ENCODE measurements around the gene MXD3.

The MXD3 gene

DNA sequence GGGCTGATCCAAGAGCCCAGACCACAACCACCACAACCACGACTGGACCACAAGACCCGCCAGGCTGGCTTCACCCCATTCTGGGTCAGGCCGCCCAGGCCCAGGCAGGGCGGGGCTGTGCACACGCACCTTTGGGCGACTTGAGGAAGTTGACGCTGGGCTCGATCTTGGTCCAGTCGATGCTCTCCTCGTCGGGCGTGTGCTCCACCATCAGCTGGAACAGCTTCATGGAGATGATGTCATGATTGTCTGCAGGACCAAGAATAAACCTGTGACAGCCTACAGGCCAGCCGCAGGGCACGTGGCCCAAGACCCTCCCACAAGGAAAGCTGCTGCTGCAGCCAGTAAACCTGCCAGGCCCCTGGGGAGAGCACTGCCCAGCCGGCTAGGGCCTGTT is 22.5 kb upstream of the MXD3 start:
- TF ChIP-seq GATA2 (IDR thresholded peaks at IDR 0.05; ENCODE audit: low read depth, low read length) (no peak), GATA3 (IDR thresholded peaks at IDR 0.05; ENCODE audit: low read depth, low read length) (no peak)

DNA sequence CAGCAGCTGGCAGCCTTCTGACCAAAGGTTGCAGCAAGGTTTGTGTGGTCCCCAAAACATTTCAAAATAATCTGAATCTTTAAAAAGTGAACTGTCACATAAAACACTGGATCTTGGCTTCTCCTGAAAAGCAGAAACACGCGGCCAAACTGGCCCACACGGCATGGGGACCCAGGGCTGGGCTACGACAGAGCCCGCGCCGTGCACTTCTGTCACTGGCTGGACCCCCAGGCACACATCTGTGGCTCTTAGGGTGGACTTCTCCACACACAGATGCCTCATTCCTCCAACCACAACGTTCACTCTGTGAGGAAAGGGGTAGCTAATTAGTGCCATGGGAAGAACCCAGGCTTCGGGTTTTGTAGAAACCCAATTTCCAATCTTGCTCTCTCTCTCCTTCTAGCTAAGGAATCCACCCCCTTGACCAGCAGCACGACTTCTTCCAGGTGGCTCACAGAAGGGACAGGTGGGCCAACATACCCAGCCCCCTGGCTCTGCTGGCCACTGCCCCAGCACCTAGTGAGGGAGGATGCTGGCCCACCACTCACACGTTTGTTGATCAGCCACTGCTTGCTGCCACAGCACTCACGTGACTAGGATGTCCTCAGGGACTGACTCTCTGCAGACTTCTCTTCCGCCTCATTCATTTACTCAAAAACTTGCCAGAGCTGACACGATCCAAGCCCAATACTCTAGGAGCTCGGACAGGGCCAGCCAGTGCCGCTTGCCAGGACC is 21.9 kb upstream of the MXD3 start:
- TF ChIP-seq GATA2 (IDR thresholded peaks at IDR 0.05; ENCODE audit: low read depth, low read length) (no peak), GATA3 (IDR thresholded peaks at IDR 0.05; ENCODE audit: low read depth, low read length) (no peak)

DNA sequence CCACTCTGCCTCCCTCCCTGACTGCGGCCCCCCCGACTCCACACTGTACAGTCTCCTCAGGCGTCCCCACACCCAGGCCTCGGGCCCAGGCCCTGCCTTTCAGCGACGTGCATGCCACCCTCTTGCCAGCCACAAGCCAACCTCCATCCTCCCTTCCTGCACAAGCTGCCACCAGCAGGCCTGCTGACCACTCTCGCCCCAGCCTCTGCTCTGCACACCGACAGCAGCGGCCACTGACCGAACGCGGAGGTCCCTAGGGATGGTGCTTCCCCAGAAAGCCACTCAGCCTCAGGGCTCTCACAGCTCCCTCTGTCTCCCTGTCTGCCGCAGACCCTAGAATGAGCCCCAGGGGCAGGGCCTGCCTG is 21.2 kb upstream of the MXD3 start:
- TF ChIP-seq GATA3 (IDR thresholded peaks at IDR 0.05; ENCODE audit: low read depth, low read length) (no peak), GATA2 (IDR thresholded peaks at IDR 0.05; ENCODE audit: low read depth, low read length) (no peak)

DNA sequence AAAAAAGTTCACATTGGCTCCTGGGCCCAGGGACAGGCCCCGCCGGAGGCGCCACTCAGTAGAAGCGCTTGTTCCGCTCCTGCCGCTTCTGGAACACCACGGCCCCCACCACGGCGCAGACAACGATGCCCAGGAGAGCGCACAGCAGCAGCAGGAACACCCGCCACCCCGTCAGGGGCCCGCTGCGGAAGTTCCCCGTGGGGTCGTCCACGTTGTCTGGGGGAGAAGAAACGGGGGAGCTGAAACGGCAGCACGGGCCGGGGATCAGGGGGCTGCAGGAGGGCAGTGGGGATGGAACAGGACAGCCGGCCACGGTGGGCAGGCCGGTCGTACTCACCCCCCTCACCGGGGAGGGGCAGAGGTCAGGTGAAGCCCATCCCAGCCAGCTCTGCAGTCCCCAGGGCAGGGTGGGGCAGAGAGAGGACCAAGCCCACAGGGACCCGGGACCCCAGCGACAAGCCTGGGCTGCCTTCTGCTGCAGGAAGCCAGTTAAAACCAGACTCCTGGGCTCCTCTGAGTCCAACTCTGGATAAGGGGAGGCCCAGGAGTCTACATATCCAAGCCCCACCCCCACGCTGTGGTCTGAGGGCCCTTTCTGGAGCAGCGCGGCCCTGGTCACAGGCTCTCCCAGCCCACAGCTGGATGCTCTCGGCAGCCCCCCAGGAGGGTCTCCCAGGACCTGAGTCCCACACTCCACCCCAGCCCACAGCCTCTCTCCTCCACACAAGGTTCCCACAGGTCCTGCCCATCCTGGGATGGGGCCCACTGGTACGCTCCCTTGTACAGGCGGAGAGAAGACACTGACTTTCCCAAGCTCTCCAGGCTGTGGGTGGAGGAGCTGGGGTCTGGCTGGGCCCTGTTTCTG is 20.6 kb upstream of the MXD3 start:
- TF ChIP-seq GATA3 (IDR thresholded peaks at IDR 0.05; ENCODE audit: low read depth, low read length) (no peak), GATA2 (IDR thresholded peaks at IDR 0.05; ENCODE audit: low read depth, low read length) (no peak)

DNA sequence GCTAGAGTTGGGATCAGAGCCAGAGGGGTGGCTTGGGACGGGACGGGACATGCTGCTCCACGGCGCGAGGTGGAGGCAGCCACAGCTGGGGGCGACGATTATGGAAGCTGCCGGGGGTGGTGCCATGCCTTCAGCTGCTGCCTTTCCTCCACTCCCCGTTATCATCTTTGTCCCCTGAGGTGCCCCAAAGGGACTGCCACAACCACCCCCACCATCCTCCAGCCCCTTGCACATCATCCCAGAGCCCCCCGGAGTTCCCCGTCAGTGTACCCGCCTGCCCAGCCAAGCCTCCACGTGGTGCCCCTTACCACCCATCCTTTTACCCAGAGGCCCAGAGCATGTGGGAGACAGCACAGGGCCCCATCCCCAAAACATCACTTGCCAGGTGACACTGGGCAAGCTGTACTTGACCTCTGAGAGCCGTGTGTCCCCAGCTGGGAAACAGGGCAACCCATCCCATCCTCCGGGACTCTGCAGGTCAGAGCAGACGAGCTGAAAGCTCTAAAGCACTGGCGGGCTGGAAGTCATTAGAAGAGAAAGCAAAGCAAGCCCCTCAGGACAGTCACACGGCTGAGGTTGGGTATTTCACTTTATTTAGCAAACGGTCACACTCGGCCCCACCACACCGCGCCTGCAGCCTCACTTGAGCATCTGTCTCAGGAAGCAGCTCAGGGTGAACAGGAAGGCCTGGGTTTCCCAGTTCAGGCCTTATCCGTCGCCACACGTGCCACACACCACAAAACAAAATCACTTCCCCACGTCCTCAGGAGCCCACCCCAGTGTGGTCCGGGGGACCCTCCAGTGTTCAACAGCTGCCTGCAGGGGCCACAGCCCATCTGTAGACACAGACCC is 19.5 kb upstream of the MXD3 start:
- TF ChIP-seq GATA3 (IDR thresholded peaks at IDR 0.05; ENCODE audit: low read depth, low read length) (no peak), GATA2 (IDR thresholded peaks at IDR 0.05; ENCODE audit: low read depth, low read length) (no peak)

DNA sequence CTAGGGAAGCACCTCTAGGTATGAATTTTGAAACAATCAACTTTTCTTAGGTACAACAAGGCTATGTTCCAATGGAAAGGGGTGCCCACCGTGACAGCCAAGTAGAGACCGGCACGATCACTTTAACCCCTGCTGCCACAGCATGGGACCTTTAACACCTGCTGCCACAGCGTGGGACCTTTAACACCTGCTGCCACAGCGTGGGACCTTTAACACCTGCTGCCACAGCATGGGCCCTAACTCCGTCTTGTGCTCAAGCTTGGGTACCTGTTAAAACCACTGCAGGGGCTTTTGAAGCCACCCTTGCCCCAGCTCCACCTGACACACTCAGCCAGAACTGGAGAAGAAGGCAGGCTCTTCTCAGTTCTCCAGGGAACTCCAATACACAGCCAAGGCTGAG is 18.2 kb upstream of the MXD3 start:
- TF ChIP-seq GATA2 (IDR thresholded peaks at IDR 0.05; ENCODE audit: low read depth, low read length) (no peak), GATA3 (IDR thresholded peaks at IDR 0.05; ENCODE audit: low read depth, low read length) (no peak)

DNA sequence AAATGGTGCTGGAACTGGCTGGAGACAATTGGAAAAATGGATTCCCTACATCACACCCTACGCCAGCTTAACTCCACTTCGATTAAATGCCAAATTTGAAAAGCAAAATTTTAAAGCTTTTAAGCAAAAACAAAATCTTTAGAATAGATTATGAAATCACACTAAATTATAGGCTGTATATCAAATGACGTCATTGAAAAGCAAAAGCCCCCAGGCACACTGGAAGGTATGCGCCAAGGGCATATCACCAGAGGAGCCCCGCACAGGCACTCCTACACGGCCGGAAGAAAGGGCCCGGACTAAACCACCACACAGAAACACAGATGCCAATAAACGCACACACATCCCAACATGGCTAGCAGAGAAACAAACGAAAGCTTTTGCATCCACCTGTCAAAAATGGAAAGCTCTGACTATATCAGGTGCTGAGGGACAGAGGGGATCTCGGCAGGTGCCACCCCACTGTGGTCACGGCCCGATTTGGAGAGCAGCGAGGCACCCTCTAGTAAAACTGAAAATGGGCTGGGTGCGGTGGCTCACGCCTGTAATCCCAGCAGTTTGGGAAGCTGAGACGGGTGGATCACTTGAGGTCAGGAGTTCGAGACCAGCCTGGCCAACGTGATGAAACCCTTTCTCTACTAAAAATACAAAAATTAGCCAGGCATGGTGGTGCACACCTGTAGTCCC is 17.0 kb upstream of the MXD3 start:
- TF ChIP-seq GATA3 (IDR thresholded peaks at IDR 0.05; ENCODE audit: low read depth, low read length) = no peak
- no peak for TF ChIP-seq GATA2 (IDR thresholded peaks at IDR 0.05; ENCODE audit: low read depth, low read length)

DNA sequence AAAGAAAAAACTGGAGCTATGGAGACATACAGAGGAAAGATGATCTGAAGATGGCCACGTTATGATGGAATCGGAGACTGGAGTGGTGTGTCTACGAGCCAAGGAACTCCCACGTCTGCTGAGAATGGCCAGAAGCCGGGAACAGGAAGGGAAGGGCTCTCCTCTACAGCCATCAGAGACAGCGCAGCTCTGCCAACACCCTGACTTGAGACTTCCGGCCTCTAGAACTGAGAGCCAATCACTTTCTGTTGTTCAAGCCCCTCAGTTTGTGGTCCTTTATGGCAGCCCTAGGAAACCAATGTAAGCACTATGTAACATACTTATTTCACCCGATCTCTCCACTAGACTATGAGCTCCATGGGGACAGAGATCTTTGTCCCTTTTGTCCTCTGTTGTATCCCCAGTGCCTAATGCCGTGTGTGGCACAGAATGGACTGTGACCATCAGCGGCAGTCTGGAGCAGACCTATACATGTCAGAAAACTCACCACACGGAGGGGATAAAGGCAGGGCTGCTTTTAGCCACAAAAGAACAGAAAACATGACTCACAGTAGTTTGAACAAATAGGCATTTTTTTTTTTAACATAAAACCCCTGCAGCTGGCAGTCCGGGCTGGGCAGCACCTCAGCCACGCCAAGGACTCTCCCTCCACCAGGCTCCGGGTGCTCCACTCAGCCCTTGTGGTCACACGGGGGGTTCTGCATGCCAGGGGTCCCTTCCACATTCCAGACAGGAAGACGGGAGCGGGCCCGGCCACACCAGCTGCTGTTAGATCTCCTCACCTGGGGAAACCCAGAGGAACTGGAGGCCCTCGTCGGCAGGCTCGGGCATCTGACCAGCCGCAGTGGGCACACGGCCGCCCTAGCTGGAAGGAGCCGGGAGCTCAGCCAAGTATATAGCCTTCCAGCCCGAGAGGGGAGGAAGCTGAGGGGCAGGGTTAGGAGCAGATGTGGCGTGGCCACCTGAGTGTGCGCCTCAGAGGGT is 16.1 kb upstream of the MXD3 start:
- TF ChIP-seq GATA3 (IDR thresholded peaks at IDR 0.05; ENCODE audit: low read depth, low read length) (no peak), GATA2 (IDR thresholded peaks at IDR 0.05; ENCODE audit: low read depth, low read length) (no peak)

DNA sequence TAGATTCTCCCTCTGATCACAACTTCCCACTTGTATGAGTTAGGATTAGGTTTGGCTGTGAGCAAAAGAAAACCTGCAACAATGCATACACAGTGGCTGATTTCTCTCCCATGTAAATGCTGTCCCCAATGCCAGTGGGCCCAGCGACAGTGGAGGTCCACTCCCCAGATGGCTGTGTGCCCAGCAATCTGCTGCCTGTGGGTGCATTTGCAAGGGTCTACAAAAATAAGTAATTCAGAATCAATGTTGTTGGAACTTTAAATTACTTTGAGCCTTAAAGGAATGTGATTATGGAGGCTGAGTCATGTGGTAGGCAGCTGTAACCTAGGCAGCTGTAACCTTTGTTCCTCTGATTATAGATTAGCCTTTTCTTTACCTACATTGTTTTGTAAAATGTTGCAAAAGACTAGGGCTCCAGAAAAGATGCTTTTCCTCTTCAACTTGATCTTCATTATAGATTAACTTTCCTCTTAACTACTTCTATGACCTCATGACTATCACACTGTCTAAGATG is 14.2 kb upstream of the MXD3 start:
- no peak for TF ChIP-seq GATA2 (IDR thresholded peaks at IDR 0.05; ENCODE audit: low read depth, low read length)

DNA sequence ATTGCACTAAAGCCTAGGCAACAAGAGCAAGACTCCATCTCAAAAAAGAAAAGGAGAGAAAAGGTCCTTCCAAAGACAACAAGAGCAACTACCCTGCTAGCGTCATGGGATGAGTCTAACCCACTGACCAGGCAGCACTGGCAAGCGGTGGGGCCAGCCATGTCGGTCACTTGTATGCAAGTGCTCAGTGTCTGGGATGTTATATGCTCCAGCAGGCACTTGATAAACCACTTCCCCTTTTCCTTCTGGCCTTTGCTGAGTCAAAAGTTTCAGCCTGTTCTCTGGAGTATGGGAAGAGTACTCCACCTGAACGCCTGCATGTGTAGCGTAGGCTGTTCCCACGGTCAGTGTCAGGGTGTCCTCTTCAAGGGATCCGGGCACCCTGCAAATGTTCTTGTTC is 9.2 kb upstream of the MXD3 start:
- TF ChIP-seq GATA3 (IDR thresholded peaks at IDR 0.05; ENCODE audit: low read depth, low read length) (no peak), GATA2 (IDR thresholded peaks at IDR 0.05; ENCODE audit: low read depth, low read length) (no peak)

DNA sequence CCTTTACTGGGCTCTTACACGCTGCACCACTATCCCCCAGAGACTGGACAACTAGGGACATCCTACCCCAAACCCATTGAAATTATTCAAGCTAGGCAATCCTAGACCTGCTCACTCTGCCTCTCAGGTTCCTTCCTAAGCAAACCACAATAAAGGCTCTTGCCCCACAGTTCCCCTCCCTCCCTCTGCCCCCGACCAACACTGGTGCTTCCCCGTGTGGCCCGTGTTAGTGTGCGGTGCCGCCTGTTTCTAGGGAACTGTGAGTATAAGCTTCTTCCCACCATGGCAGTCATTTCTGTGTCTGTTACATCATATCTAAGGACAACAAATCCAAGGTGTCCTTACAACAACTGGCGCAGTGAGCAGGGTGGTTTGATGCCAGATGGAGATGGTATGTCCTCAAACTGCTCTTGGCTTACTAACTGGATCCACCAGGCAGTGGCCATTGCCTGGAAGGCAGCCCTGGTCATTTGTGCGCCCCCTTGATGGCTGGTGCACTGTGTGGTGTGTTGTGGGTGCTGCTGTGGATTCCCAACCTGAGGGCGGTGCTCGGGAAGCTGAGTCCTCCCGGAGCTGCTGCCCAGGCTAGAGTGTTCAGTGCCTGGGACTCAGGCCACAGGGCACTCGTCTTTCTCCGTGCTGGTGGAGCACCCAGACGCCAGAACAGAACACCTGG is 8.4 kb upstream of the MXD3 start:
- TF ChIP-seq GATA2 (IDR thresholded peaks at IDR 0.05; ENCODE audit: low read depth, low read length) (no peak), GATA3 (IDR thresholded peaks at IDR 0.05; ENCODE audit: low read depth, low read length) (no peak)

DNA sequence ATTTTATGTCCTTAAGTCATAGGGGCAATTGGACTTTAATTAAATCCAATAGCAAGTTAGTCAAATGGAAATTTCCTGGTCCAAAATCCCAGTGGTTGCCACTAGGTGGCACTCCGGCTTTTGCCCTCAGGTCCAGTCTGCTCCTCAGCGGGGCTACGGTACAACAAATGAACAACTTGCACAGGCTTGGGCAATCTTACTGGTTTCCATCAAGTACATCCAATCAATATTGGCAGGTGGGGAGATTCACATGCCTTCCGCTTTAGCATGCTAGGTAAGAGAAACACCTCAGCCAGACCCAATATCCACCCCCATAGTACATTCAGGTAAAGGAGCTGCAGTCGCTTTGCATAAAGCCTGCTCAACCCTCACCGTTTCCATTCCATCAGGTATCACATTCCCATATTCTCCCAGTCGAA is 6.3 kb upstream of the MXD3 start:
- no peak for TF ChIP-seq GATA2 (IDR thresholded peaks at IDR 0.05; ENCODE audit: low read depth, low read length)
- no peak for TF ChIP-seq GATA3 (IDR thresholded peaks at IDR 0.05; ENCODE audit: low read depth, low read length)

Measured in SH-SY5Y (cell line).